ENCODE measurements around the gene ANXA1.

GRCh38 chr9:73216100-73216499 is 64.4 kb downstream of the ANXA1 start:
- TF ChIP-seq EP300 (IDR thresholded peaks at IDR 0.05): no peak
- no peak for TF ChIP-seq CTCF (IDR thresholded peaks at IDR 0.05)
